ENCODE data around the gene NPIPB9. TPM values are rescaled to one million over a fixed set of nuclear protein-coding genes. Genes with fewer than 3 reads are reported as not detected.
"Not testable (repeated sequence)": the region's sequence is repeated elsewhere in the genome, so short reads cannot be mapped to it uniquely, and the experiment has no call there.

Gene NPIPB9
- total and polyA plus RNA-seq, 2 experiments from 2014 or later = 2.1 to 6.2 TPM

DNA sequence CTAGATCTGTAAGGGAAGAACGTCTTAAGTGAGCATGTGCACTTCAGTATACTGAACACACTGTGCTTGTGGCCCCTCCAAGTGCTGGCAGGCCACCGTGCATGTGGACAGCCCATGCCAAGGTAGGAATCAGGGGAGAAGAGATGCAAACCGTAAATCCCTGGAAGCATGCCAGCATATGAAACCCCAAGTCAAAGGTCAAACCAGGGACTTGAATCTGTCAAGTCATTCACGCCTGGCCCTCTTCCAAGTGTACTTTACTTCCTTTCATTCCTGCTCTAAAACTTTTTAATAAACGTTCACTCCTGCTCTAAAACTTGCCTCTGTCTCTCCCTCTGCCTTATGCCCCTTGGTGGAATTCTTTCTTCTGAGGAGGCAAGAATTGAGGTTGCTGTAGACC is 68.4 kb downstream of the NPIPB9 start (continued):
- TF ChIP-seq, protein P1, sequence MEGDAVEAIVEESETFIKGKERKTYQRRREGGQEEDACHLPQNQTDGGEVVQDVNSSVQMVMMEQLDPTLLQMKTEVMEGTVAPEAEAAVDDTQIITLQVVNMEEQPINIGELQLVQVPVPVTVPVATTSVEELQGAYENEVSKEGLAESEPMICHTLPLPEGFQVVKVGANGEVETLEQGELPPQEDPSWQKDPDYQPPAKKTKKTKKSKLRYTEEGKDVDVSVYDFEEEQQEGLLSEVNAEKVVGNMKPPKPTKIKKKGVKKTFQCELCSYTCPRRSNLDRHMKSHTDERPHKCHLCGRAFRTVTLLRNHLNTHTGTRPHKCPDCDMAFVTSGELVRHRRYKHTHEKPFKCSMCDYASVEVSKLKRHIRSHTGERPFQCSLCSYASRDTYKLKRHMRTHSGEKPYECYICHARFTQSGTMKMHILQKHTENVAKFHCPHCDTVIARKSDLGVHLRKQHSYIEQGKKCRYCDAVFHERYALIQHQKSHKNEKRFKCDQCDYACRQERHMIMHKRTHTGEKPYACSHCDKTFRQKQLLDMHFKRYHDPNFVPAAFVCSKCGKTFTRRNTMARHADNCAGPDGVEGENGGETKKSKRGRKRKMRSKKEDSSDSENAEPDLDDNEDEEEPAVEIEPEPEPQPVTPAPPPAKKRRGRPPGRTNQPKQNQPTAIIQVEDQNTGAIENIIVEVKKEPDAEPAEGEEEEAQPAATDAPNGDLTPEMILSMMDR (conservative IDR thresholded peaks at IDR 0.05; ENCODE audit: low read depth in 2 of 2) = no peak
- TF ChIP-seq STAT1 (IDR thresholded peaks at IDR 0.05; ENCODE audit: unreplicated experiment) (no peak), ZNF114 (CRISPR knock-in tag; IDR thresholded peaks at IDR 0.05) (no peak), EZH2 (IDR thresholded peaks at IDR 0.05; ENCODE audit: low read depth, unreplicated experiment) (no peak)

DNA sequence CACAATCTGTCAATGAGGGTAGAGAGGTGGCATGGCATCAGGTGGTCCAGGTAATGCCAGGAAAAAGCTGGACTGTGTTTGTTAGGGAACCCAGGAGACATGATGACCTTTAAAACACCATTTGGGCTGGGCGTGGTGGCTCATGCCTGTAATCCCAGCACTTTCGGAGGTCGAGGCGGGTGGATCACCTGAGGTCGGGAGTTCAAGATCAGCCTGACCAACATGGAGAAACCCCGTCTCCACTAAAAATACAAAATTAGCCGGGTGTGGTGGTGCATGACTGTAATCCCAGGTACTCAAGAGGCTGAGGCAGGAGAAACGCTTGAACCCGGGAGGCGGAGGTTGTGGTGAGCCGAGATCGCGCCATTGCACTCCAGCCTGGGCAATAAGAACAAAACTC is 69.0 kb downstream of the NPIPB9 start:
- peaks cover 16% of the 10 kb centered on the region for H3K27me3 Mint-ChIP-seq (ENCODE audit: insufficient read depth, low read depth, poor library complexity)
- H3K27ac ChIP-seq (ENCODE audit: low read depth); H3K9me3 Mint-ChIP-seq; H3K27me3 ChIP-seq (ENCODE audit: insufficient read depth); DNase-seq (ENCODE audit: low spot score); H4K20me1 ChIP-seq (replicated peaks; ENCODE audit: insufficient read depth); H3K4me2 ChIP-seq; H3K9me2 ChIP-seq (ENCODE audit: insufficient read depth); ATAC-seq; H2AFZ ChIP-seq; H3K4me3 ChIP-seq; H3K36me3 ChIP-seq (ENCODE audit: insufficient read depth): not testable (repeated sequence)
- H3K4me3 Mint-ChIP-seq = peak overlapping the region; percentile 84; the same call in 1 of the 3 replicates
- Histone ChIP-seq H3F3A (replicated peaks; ENCODE audit: low read depth) (peaks cover 14% of the 10 kb centered on the region), H3K4me1 (ENCODE audit: insufficient read depth) (peaks cover 24% of the 10 kb centered on the region), H3K79me2 (replicated peaks; ENCODE audit: insufficient read depth) (peaks cover 21% of the 10 kb centered on the region)
- peaks cover 31% of the 10 kb centered on the region for H3K36me3 Mint-ChIP-seq (ENCODE audit: low read depth)
- H3K27ac Mint-ChIP-seq = peak overlapping the region; percentile 9; the same call in 1 of the 2 replicates
- peaks cover 23% of the 10 kb centered on the region for H3K4me1 Mint-ChIP-seq

DNA sequence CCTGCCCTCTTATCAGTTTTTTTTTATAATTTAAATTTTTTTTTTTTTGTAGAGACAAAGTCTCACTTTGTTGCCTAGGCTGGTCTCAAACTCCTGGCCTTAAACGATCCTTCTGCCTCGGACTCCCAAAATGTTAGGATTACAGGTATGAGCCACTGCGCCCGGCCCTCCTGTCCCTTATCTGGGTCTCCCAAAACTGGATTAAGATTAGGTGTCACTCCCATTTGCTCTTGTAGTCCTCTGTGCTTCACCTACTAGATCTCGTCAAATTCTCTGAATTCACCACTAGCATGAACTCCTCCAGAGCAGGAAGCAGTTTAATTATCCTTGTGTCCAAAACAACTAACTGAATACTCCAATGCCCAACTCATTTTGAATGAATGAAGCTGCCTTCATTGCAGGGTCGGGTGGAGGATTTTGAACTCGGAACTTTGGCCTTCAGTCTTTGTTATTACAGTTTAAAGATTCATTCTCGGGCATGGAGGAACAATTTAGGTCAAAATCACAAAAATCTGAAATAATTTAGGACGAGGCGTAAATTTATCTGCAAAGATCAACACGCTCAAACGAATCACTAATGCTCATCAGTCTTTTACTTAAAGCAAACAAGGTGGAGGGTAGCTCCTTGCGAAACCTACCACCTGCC is 70.4 kb downstream of the NPIPB9 start:
- Mint-ChIP-seq H3K27ac (peak overlapping the region; percentile 85), H3K4me1 (peaks cover 35% of the 10 kb centered on the region), H3K27me3 (ENCODE audit: insufficient read depth, low read depth, poor library complexity) (peaks cover 16% of the 10 kb centered on the region), H3K36me3 (ENCODE audit: low read depth) (peaks cover 42% of the 10 kb centered on the region), H3K9me3 (no peaks in the 10 kb centered on the region), H3K4me3 (peak overlapping the region; percentile 84)
- H3K4me3 ChIP-seq = peak overlapping the region; percentile 95
- ATAC-seq (no peak), DNase-seq (ENCODE audit: low spot score) (no peak)
- H3K4me2 ChIP-seq = peak overlapping the region; percentile 95
- H3K4me1 ChIP-seq (ENCODE audit: insufficient read depth) = peaks cover 26% of the 10 kb centered on the region
- H4K20me1 ChIP-seq (replicated peaks; ENCODE audit: insufficient read depth) = peaks cover 19% of the 10 kb centered on the region
- peaks cover 35% of the 10 kb centered on the region for H3K79me2 ChIP-seq (replicated peaks; ENCODE audit: insufficient read depth)
- H3F3A ChIP-seq (replicated peaks; ENCODE audit: low read depth) = peaks cover 22% of the 10 kb centered on the region
- peak overlapping the region; percentile 91 for H3K27ac ChIP-seq (ENCODE audit: low read depth)
- no peaks in the 10 kb centered on the region for H3K27me3 ChIP-seq (ENCODE audit: insufficient read depth)
- H3K9me2 ChIP-seq (ENCODE audit: insufficient read depth) = no peaks in the 10 kb centered on the region
- peaks cover 20% of the 10 kb centered on the region for H3K36me3 ChIP-seq (ENCODE audit: insufficient read depth)
- H2AFZ ChIP-seq = peak overlapping the region; percentile 57; the same call in 1 of the 2 replicates
- TF ChIP-seq NANOG (IDR thresholded peaks at IDR 0.05; ENCODE audit: borderline replicate concordance) (no peak), JUNB (IDR thresholded peaks at IDR 0.05; ENCODE audit: unreplicated experiment) (no peak), CREB1 (CRISPR knock-in tag; IDR thresholded peaks at IDR 0.05; ENCODE audit: low read depth) (no peak), POLR2AphosphoS5 (IDR thresholded peaks at IDR 0.05; ENCODE audit: low read depth) (no peak), EZH2phosphoT487 (IDR thresholded peaks at IDR 0.05; ENCODE audit: unreplicated experiment) (no peak)
- TF ChIP-seq, protein P2, sequence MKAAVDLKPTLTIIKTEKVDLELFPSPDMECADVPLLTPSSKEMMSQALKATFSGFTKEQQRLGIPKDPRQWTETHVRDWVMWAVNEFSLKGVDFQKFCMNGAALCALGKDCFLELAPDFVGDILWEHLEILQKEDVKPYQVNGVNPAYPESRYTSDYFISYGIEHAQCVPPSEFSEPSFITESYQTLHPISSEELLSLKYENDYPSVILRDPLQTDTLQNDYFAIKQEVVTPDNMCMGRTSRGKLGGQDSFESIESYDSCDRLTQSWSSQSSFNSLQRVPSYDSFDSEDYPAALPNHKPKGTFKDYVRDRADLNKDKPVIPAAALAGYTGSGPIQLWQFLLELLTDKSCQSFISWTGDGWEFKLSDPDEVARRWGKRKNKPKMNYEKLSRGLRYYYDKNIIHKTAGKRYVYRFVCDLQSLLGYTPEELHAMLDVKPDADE (IDR thresholded peaks at IDR 0.05) = no peak
- TF ChIP-seq, protein P3, sequence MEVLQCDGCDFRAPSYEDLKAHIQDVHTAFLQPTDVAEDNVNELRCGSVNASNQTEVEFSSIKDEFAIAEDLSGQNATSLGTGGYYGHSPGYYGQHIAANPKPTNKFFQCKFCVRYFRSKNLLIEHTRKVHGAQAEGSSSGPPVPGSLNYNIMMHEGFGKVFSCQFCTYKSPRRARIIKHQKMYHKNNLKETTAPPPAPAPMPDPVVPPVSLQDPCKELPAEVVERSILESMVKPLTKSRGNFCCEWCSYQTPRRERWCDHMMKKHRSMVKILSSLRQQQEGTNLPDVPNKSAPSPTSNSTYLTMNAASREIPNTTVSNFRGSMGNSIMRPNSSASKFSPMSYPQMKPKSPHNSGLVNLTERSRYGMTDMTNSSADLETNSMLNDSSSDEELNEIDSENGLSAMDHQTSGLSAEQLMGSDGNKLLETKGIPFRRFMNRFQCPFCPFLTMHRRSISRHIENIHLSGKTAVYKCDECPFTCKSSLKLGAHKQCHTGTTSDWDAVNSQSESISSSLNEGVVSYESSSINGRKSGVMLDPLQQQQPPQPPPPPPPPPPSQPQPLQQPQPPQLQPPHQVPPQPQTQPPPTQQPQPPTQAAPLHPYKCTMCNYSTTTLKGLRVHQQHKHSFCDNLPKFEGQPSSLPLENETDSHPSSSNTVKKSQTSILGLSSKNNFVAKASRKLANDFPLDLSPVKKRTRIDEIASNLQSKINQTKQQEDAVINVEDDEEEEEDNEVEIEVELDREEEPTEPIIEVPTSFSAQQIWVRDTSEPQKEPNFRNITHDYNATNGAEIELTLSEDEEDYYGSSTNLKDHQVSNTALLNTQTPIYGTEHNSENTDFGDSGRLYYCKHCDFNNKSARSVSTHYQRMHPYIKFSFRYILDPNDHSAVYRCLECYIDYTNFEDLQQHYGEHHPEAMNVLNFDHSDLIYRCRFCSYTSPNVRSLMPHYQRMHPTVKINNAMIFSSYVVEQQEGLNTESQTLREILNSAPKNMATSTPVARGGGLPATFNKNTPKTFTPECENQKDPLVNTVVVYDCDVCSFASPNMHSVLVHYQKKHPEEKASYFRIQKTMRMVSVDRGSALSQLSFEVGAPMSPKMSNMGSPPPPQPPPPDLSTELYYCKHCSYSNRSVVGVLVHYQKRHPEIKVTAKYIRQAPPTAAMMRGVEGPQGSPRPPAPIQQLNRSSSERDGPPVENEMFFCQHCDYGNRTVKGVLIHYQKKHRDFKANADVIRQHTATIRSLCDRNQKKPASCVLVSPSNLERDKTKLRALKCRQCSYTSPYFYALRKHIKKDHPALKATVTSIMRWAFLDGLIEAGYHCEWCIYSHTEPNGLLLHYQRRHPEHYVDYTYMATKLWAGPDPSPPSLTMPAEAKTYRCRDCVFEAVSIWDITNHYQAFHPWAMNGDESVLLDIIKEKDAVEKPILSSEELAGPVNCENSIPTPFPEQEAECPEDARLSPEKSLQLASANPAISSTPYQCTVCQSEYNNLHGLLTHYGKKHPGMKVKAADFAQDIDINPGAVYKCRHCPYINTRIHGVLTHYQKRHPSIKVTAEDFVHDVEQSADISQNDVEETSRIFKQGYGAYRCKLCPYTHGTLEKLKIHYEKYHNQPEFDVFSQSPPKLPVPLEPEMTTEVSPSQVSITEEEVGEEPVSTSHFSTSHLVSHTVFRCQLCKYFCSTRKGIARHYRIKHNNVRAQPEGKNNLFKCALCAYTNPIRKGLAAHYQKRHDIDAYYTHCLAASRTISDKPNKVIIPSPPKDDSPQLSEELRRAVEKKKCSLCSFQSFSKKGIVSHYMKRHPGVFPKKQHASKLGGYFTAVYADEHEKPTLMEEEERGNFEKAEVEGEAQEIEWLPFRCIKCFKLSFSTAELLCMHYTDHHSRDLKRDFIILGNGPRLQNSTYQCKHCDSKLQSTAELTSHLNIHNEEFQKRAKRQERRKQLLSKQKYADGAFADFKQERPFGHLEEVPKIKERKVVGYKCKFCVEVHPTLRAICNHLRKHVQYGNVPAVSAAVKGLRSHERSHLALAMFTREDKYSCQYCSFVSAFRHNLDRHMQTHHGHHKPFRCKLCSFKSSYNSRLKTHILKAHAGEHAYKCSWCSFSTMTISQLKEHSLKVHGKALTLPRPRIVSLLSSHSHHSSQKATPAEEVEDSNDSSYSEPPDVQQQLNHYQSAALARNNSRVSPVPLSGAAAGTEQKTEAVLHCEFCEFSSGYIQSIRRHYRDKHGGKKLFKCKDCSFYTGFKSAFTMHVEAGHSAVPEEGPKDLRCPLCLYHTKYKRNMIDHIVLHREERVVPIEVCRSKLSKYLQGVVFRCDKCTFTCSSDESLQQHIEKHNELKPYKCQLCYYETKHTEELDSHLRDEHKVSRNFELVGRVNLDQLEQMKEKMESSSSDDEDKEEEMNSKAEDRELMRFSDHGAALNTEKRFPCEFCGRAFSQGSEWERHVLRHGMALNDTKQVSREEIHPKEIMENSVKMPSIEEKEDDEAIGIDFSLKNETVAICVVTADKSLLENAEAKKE (CRISPR knock-in tag; IDR thresholded peaks at IDR 0.05) = no peak

All from GM23338 (cell line).